Retinal pigment epithelial cell (primary cell): Measurements from ENCODE around the gene RERE.

Experiments used
- DNase-seq: peaks from one replicate; pipeline ENCODE4 v3.0.0-alpha.2; 2010; ENCODE audit warnings: low read depth
- H3K4me3 ChIP-seq: 2 replicates; pipeline ENCODE4 v1.5.1; 2011; ENCODE audit warnings: mild to moderate bottlenecking, low read length, control low read depth, moderate library complexity
- CTCF ChIP-seq: conservative IDR thresholded peaks from 2 replicates; pipeline ENCODE4 v1.5.1; 2011; ENCODE audit warnings: low read depth, low read length, control low read depth, inconsistent platforms

Gene RERE

GRCh38 chr1:8665833-8666232 is 151.6 kb downstream of the RERE start:
- no peak for DNase-seq
- no peak overlapping the region for H3K4me3 ChIP-seq
- no peak for TF ChIP-seq CTCF

- no peak for TF ChIP-seq CTCF
- no peak for DNase-seq
- no peak overlapping the region for H3K4me3 ChIP-seq
These were observed 152.6 kb downstream of the RERE start for GRCh38 chr1:8664887-8665286.

- no peak overlapping the region for H3K4me3 ChIP-seq
- TF ChIP-seq CTCF = no peak
- no peak for DNase-seq
These were observed 153.5 kb downstream of the RERE start for GRCh38 chr1:8663915-8664329.

- no peak overlapping the region for H3K4me3 ChIP-seq
- no peak for DNase-seq
- no peak for TF ChIP-seq CTCF
These were observed 154.2 kb downstream of the RERE start for GRCh38 chr1:8663090-8663802.

GRCh38 chr1:8662380-8663072 is 154.9 kb downstream of the RERE start:
- DNase-seq = no peak
- TF ChIP-seq CTCF = no peak
- H3K4me3 ChIP-seq = no peak overlapping the region

GRCh38 chr1:8661185-8662110 is 156.0 kb downstream of the RERE start:
- H3K4me3 ChIP-seq = no peak overlapping the region
- no peak for TF ChIP-seq CTCF
- peak; percentile 86 for DNase-seq
